Thoracic aorta (tissue), 2 donors: Measurements from ENCODE around the gene FAM83C. TPM values are rescaled to one million over a fixed set of nuclear protein-coding genes. Genes with fewer than 3 reads are reported as not detected.

Experiments used
- ATAC-seq: fragments of 150-250 bp; one replicate; pipeline ENCODE4 v1.8.0; 2017; ENCODE audit warnings: low read depth; ENCODE audit not compliant: insufficient number of reproducible peaks, low FRiP score
- DNase-seq: peaks from one replicate; pipeline ENCODE4 v3.0.0-alpha.2; 2020; ENCODE audit warnings: low spot score
- H3K27ac ChIP-seq, 2 donors: fragments of 200-600 bp; sonication (generic); 1 replicate in 1 of 2; 2 replicates in 1 of 2; pipeline ENCODE4 v1.5.1; 2016; ENCODE audit warnings: mild to moderate bottlenecking in 2 of 2, moderate library complexity in 2 of 2
- H3K27me3 ChIP-seq: fragments of 200-600 bp; sonication (generic); replicated peaks from 2 replicates; pipeline ENCODE4 v1.6.0; 2016; ENCODE audit warnings: mild to moderate bottlenecking; ENCODE audit not compliant: insufficient read depth
- H3K36me3 ChIP-seq: fragments of 200-600 bp; sonication (generic); one replicate; pipeline ENCODE4 v1.5.1; 2016
- H3K4me1 ChIP-seq, 2 donors: fragments of 200-600 bp; sonication (generic); 1 replicate in 1 of 2; 2 replicates in 1 of 2; pipeline versions ENCODE4 v1.5.1 to v1.6.0; 2016; ENCODE audit warnings: low read depth in 2 of 2, mild to moderate bottlenecking in 1 of 2; ENCODE audit not compliant: control insufficient read depth in 1 of 2
- H3K4me3 ChIP-seq: fragments of 200-600 bp; sonication (generic); 2 replicates; pipeline ENCODE4 v1.5.1; 2016; ENCODE audit warnings: mild to moderate bottlenecking
- H3K9me3 ChIP-seq: fragments of 200-600 bp; sonication (generic); 2 replicates; pipeline ENCODE4 v1.5.1; 2016
- CTCF ChIP-seq: fragments of 200-600 bp; sonication (generic); IDR thresholded peaks from one replicate; pipeline ENCODE4 v1.5.1; 2019; ENCODE audit warnings: antibody characterized with exemption
- total RNA-seq, 2 donors: library from RNA; depleted of rRNA; stranded (reverse); fragments of >200 nt; gene quantifications; one replicate each; pipeline versions ENCODE4 v1.1.0 to v1.2.3, GENCODE V29; 2016

FAM83C gene
- total RNA-seq, 2 donors from 2014 or later: not detected

- no peak for ATAC-seq
- Histone ChIP-seq H3K9me3 (no peaks in the 10 kb centered on the region), H3K4me3 (no peak overlapping the region), H3K27ac (no peak overlapping the region), H3K27me3 (no peaks in the 10 kb centered on the region), H3K4me1 (no peaks in the 10 kb centered on the region), H3K36me3 (no peaks in the 10 kb centered on the region)
- DNase-seq: no peak
- TF ChIP-seq CTCF: no peak
Measured at GRCh38 chr20:35240083-35240810, 52.0 kb downstream of the FAM83C start.

GRCh38 chr20:35238735-35239134, 53.5 kb downstream of the FAM83C start:
- ATAC-seq (no peak), DNase-seq (no peak)
- H3K4me1 ChIP-seq: no peaks in the 10 kb centered on the region
- H3K36me3 ChIP-seq: no peaks in the 10 kb centered on the region
- H3K4me3 ChIP-seq: no peak overlapping the region
- H3K27ac ChIP-seq: no peak overlapping the region
- H3K27me3 ChIP-seq: no peaks in the 10 kb centered on the region
- no peak for TF ChIP-seq CTCF
- no peaks in the 10 kb centered on the region for H3K9me3 ChIP-seq

GRCh38 chr20:35238170-35238569, 54.1 kb downstream of the FAM83C start:
- no peak for ATAC-seq
- no peak overlapping the region for H3K4me3 ChIP-seq
- TF ChIP-seq CTCF: no peak

GRCh38 chr20:35237486-35237885, 54.7 kb downstream of the FAM83C start:
- Histone ChIP-seq H3K4me1 (no peaks in the 10 kb centered on the region), H3K9me3 (no peaks in the 10 kb centered on the region), H3K36me3 (no peaks in the 10 kb centered on the region), H3K4me3 (no peak overlapping the region), H3K27ac (no peak overlapping the region), H3K27me3 (no peaks in the 10 kb centered on the region)
- TF ChIP-seq CTCF: no peak
- ATAC-seq (no peak), DNase-seq (no peak)

More at GRCh38 chr20:35238170-35238569, 54.1 kb downstream of the FAM83C start:
- no peak overlapping the region for H3K27ac ChIP-seq
- no peaks in the 10 kb centered on the region for H3K27me3 ChIP-seq
- H3K4me1 ChIP-seq: no peaks in the 10 kb centered on the region
- no peaks in the 10 kb centered on the region for H3K36me3 ChIP-seq
- DNase-seq: no peak
- H3K9me3 ChIP-seq: no peaks in the 10 kb centered on the region

GRCh38 chr20:35235881-35236280, 56.3 kb downstream of the FAM83C start:
- ATAC-seq (no peak), DNase-seq (no peak)
- no peaks in the 10 kb centered on the region for H3K9me3 ChIP-seq
- no peak overlapping the region for H3K27ac ChIP-seq
- no peaks in the 10 kb centered on the region for H3K36me3 ChIP-seq
- no peaks in the 10 kb centered on the region for H3K27me3 ChIP-seq
- no peak overlapping the region for H3K4me3 ChIP-seq
- H3K4me1 ChIP-seq: no peaks in the 10 kb centered on the region
- TF ChIP-seq CTCF: no peak

Other genes starting within 250 kb of the FAM83C start
- 10 to 100 TPM; 65.8 to 73.6 TPM for gene TRPC4AP, start 199.6 kb downstream of the FAM83C start, total RNA-seq
- 10 to 100 TPM; 24.6 to 25.3 TPM for gene EDEM2, start 145.1 kb downstream of the FAM83C start, total RNA-seq
- gene PROCR, start 120.4 kb downstream of the FAM83C start, total RNA-seq: 10 to 100 TPM; 66.9 to 74.7 TPM
- under 1 TPM; 0.27 to 0.71 TPM for gene MMP24, start 65.7 kb downstream of the FAM83C start, total RNA-seq
- gene MMP24OS, start 14.3 kb downstream of the FAM83C start, total RNA-seq: 10 to 100 TPM; 38.1 to 38.3 TPM
- gene EIF6, start 7.7 kb downstream of the FAM83C start, total RNA-seq: 10 to 100 TPM; 46.2 to 76.6 TPM
- 10 to 100 TPM; 32.7 to 38.0 TPM for gene UQCC1, start 119.5 kb upstream of the FAM83C start, total RNA-seq
- gene GDF5, start 145.8 kb upstream of the FAM83C start, total RNA-seq: 1 to 10 TPM in 1 of 2 donors, under 1 TPM in 1; 0.63 to 3.0 TPM
- gene CEP250, start 163.2 kb upstream of the FAM83C start, total RNA-seq: 10 to 100 TPM; 28.7 to 29.2 TPM
- not detected for gene C20orf173, start 237.2 kb upstream of the FAM83C start, total RNA-seq
- gene ERGIC3, start 249.7 kb upstream of the FAM83C start, total RNA-seq: 100 to 1,000 TPM; 119 to 188 TPM